H1 (cell line): ENCODE data around the gene CCDC159. TPM values are rescaled to one million over a fixed set of nuclear protein-coding genes. Genes with fewer than 3 reads are reported as not detected.

Experiments
- CTCF ChIA-PET: fragments of 300-600 bp; sonication (Branson Sonifier 250); formaldehyde crosslinking; loops from one replicate; lab custom pipeline; 2021; ENCODE audit not compliant: partially characterized antibody; lab: Charles Lee
- POLR2A ChIA-PET: fragments of 300-600 bp; sonication (Branson Sonifier 250); formaldehyde crosslinking; loops from one replicate; lab custom pipeline; 2021; ENCODE audit warnings: inconsistent platforms; ENCODE audit not compliant: partially characterized antibody; lab: Charles Lee
- DNase-seq, 2 experiments: peaks; one replicate each; pipeline versions ENCODE4 v3.0.0 to v3.0.0-alpha.2; 2010 to 2022; ENCODE audit warnings: low spot score in 2 of 2, low read depth in 1 of 2, mixed read lengths in 1 of 2
- FAIRE-seq: peaks from 2 replicates; lab custom pipeline; 2011; peaks lifted over from hg19 to GRCh38; lab: Jason Lieb, UNC
- H2AFZ ChIP-seq: 2 replicates; pipeline ENCODE4 v1.8.1; 2012; ENCODE audit warnings: low read length, inconsistent platforms
- H2AK5ac ChIP-seq: 2 replicates; pipeline ENCODE4 v1.6.1; 2013; ENCODE audit warnings: low read depth, low read length
- H2BK120ac ChIP-seq: replicated peaks from 2 replicates; pipeline ENCODE3; 2013; ENCODE audit warnings: low read depth, low read length, inconsistent platforms
- H2BK12ac ChIP-seq: 2 replicates; pipeline ENCODE4 v1.6.1; 2013; ENCODE audit warnings: low read depth, low read length
- H2BK15ac ChIP-seq: 2 replicates; pipeline ENCODE4 v1.6.1; 2013; ENCODE audit warnings: low read length
- H2BK20ac ChIP-seq: 2 replicates; pipeline ENCODE4 v1.6.1; 2013; ENCODE audit warnings: low read length
- H2BK5ac ChIP-seq: 2 replicates; pipeline ENCODE4 v1.6.1; 2013; ENCODE audit warnings: low read depth, low read length
- H3K14ac ChIP-seq: 2 replicates; pipeline ENCODE4 v1.6.1; 2013; ENCODE audit warnings: inconsistent platforms; ENCODE audit not compliant: insufficient read length
- H3K18ac ChIP-seq: 2 replicates; pipeline ENCODE4 v1.6.1; 2013; ENCODE audit warnings: low read length; ENCODE audit errors: extremely low read depth
- H3K23ac ChIP-seq: 2 replicates; pipeline ENCODE4 v1.6.1; 2013; ENCODE audit warnings: inconsistent platforms; ENCODE audit not compliant: insufficient read length
- H3K23me2 ChIP-seq: 2 replicates; pipeline ENCODE4 v1.6.1; 2013; ENCODE audit warnings: low read depth, low read length
- H3K27ac ChIP-seq: 2 replicates; pipeline ENCODE4 v1.6.1; 2011; ENCODE audit warnings: low read depth, low read length, inconsistent platforms
- H3K27me3 ChIP-seq, 4 experiments: replicated peaks in 1 of 4; 1 replicate in 1 of 4; 2 replicates in 3 of 4; pipeline versions ENCODE4 v1.6.1 to v1.8.1; 2011 to 2013; ENCODE audit warnings: low read length in 3 of 4, mild to moderate bottlenecking in 3 of 4, inconsistent platforms in 2 of 4, mixed read lengths in 2 of 4, moderate library complexity in 1 of 4; ENCODE audit not compliant: control insufficient read depth in 3 of 4, insufficient read depth in 3 of 4; ENCODE audit errors: extremely low read depth in 1 of 4
- H3K36me3 ChIP-seq, 4 experiments: 2 replicates each; pipeline versions ENCODE4 v1.6.1 to v1.8.1; 2011 to 2013; ENCODE audit warnings: mild to moderate bottlenecking in 4 of 4, low read length in 3 of 4, moderate library complexity in 2 of 4, control low read depth in 1 of 4, inconsistent platforms in 1 of 4; ENCODE audit not compliant: insufficient read depth in 4 of 4, control insufficient read depth in 2 of 4
- H3K4ac ChIP-seq: replicated peaks from 2 replicates; pipeline ENCODE3; 2013; ENCODE audit warnings: low read length, low read depth, mixed read lengths, inconsistent platforms; ENCODE audit not compliant: insufficient read length
- H3K4me1 ChIP-seq, 4 experiments: replicated peaks in 1 of 4; 1 replicate in 1 of 4; 2 replicates in 3 of 4; pipeline versions ENCODE4 v1.6.1 to v1.8.1; 2011 to 2013; ENCODE audit warnings: low read length in 3 of 4, inconsistent platforms in 2 of 4, mixed read lengths in 1 of 4; ENCODE audit not compliant: insufficient read depth in 4 of 4, control insufficient read depth in 3 of 4
- H3K4me2 ChIP-seq, 2 experiments: 2 replicates each; pipeline versions ENCODE4 v1.6.1 to v1.8.1; 2011 to 2013; ENCODE audit warnings: low read depth in 2 of 2, low read length in 2 of 2, control low read depth in 1 of 2, inconsistent platforms in 1 of 2, mild to moderate bottlenecking in 1 of 2; ENCODE audit not compliant: insufficient read depth in 1 of 2
- H3K4me3 ChIP-seq, 4 experiments: fragments of 200-600, 300-600 bp in 1 of 4; sonication (generic), shearing (Covaris generic), sonication (Bioruptor Twin) in 1 of 4; 2 replicates each; pipeline versions ENCODE4 v1.5.1 to v1.8.1; 2011 to 2016; ENCODE audit warnings: low read length in 4 of 4, low read depth in 3 of 4, control low read depth in 2 of 4, inconsistent platforms in 2 of 4, mild to moderate bottlenecking in 2 of 4, mixed read lengths in 1 of 4, moderate library complexity in 1 of 4; ENCODE audit not compliant: insufficient read depth in 2 of 4; ENCODE audit errors: extremely low read depth in 1 of 4
- H3K56ac ChIP-seq: replicated peaks from 2 replicates; pipeline ENCODE3; 2013; ENCODE audit warnings: low read depth, mild to moderate bottlenecking, mixed read lengths, low read length, inconsistent platforms; ENCODE audit not compliant: insufficient read length
- H3K79me1 ChIP-seq: 2 replicates; pipeline ENCODE4 v1.6.1; 2013; ENCODE audit warnings: low read depth, low read length, control low read depth
- H3K79me2 ChIP-seq, 2 experiments: 2 replicates each; pipeline versions ENCODE4 v1.6.1 to v1.8.1; 2012 to 2013; ENCODE audit warnings: low read length in 2 of 2, mild to moderate bottlenecking in 2 of 2, inconsistent platforms in 1 of 2; ENCODE audit not compliant: insufficient read depth in 2 of 2, control insufficient read depth in 1 of 2
- H3K9ac ChIP-seq, 4 experiments: replicated peaks in 1 of 4; 1 replicate in 1 of 4; 2 replicates in 3 of 4; pipeline versions ENCODE4 v1.6.1 to v1.8.1; 2011 to 2013; ENCODE audit warnings: low read depth in 3 of 4, low read length in 3 of 4, control low read depth in 2 of 4, mild to moderate bottlenecking in 2 of 4, moderate library complexity in 2 of 4, inconsistent platforms in 1 of 4; ENCODE audit errors: extremely low read depth in 1 of 4
- H3K9me3 ChIP-seq, 2 experiments: 2 replicates each; pipeline versions ENCODE4 v1.6.1 to v1.8.1; 2012 to 2013; ENCODE audit warnings: mild to moderate bottlenecking in 2 of 2, moderate library complexity in 2 of 2, control low read depth in 1 of 2, inconsistent platforms in 1 of 2, low read depth in 1 of 2, low read length in 1 of 2, mixed read lengths in 1 of 2; ENCODE audit not compliant: insufficient read depth in 2 of 2
- H4K20me1 ChIP-seq, 2 experiments: replicated peaks in 1 of 2; 2 replicates each; pipeline versions ENCODE3 to v1.8.1; 2011 to 2013; ENCODE audit warnings: inconsistent platforms in 2 of 2, low read length in 2 of 2, mild to moderate bottlenecking in 1 of 2; ENCODE audit not compliant: insufficient read depth in 2 of 2, control insufficient read depth in 1 of 2
- H4K5ac ChIP-seq: 2 replicates; pipeline ENCODE4 v1.6.1; 2013; ENCODE audit warnings: low read length, low read depth, mixed read lengths, inconsistent platforms; ENCODE audit not compliant: insufficient read length
- H4K8ac ChIP-seq: 2 replicates; pipeline ENCODE4 v1.8.0; 2013; ENCODE audit warnings: mild to moderate bottlenecking, moderate library complexity, low read length, inconsistent platforms; ENCODE audit not compliant: insufficient read depth; ENCODE audit errors: extremely low read depth
- H4K91ac ChIP-seq: replicated peaks from 2 replicates; pipeline ENCODE3; 2013; ENCODE audit warnings: low read length, mixed read lengths, inconsistent platforms; ENCODE audit not compliant: insufficient read length
- CREB1 ChIP-seq: IDR thresholded peaks from 2 replicates; pipeline ENCODE4 v1.6.1; 2012; ENCODE audit warnings: inconsistent platforms
- CTCF ChIP-seq, 3 experiments: IDR thresholded peaks; 1 replicate in 2 of 3; 2 replicates in 1 of 3; pipeline versions ENCODE4 v1.5.1 to v1.6.1; 2011; ENCODE audit warnings: low read length in 3 of 3, mild to moderate bottlenecking in 3 of 3, inconsistent platforms in 2 of 3, low read depth in 1 of 3, moderate library complexity in 1 of 3; ENCODE audit not compliant: insufficient read depth in 1 of 3; ENCODE audit errors: control extremely low read depth in 1 of 3
- KDM4A ChIP-seq: IDR thresholded peaks from one replicate; pipeline ENCODE4 v1.7.1; 2012; ENCODE audit warnings: low read depth, mild to moderate bottlenecking, moderate library complexity, low read length, inconsistent platforms; ENCODE audit not compliant: severe bottlenecking
- MAX ChIP-seq: IDR thresholded peaks from 2 replicates; pipeline ENCODE4 v1.6.1; 2012; ENCODE audit warnings: inconsistent platforms
- POLR2AphosphoS5 ChIP-seq: IDR thresholded peaks from 2 replicates; pipeline ENCODE4 v1.6.1; 2011; ENCODE audit warnings: low read depth, low read length
- RBBP5 ChIP-seq: IDR thresholded peaks from 2 replicates; pipeline ENCODE4 v1.7.1; 2012; ENCODE audit warnings: low read depth, mild to moderate bottlenecking, inconsistent platforms, low read length, moderate library complexity, borderline replicate concordance
- TAF1 ChIP-seq: IDR thresholded peaks from 2 replicates; pipeline ENCODE4 v1.6.1; 2011; ENCODE audit warnings: mild to moderate bottlenecking, low read depth, low read length
- TBP ChIP-seq: IDR thresholded peaks from 2 replicates; pipeline ENCODE4 v1.6.1; 2011; ENCODE audit warnings: low read depth, low read length, improper control_type of control experiment
- WGBS, 2 experiments: shearing (Covaris generic) in 1 of 2; methylation state at CpG; one replicate each; pipeline versions ENCODE4 v1.1.6 to v1.1.7; 2013 to 2015; ENCODE audit warnings: low lambda C conversion rate in 2 of 2, mixed read lengths in 2 of 2, inconsistent platforms in 1 of 2, low coverage in 1 of 2, missing lambda C conversion rate in 1 of 2; ENCODE audit not compliant: insufficient replicate concordance in 2 of 2, insufficient coverage in 1 of 2, insufficient read length in 1 of 2; ENCODE audit errors: extremely low coverage in 1 of 2, missing lambda C conversion rate in 1 of 2; 5-methylcytosine and 5-hydroxymethylcytosine counted together
- polyA plus RNA-seq, 7 experiments: library from polyadenylated mRNA; depleted of rRNA in 3 of 7; stranded (reverse) in 5 of 7; unstranded in 2 of 7; fragments of >200 nt in 5 of 7; fragments of 200-250 nt in 2 of 7; gene quantifications; 1 replicate in 5 of 7; 2 replicates in 1 of 7; 4 replicates in 1 of 7; pipeline versions ENCODE4 v1.2.1 to v1.2.3, GENCODE V29; 2011 to 2013; ENCODE audit warnings: missing spikeins in 2 of 7, mixed read lengths in 2 of 7
- total RNA-seq: library from RNA; stranded (reverse); fragmentation: NEBNext Ultra II Directional; extraction: Animal tissue kit (Norgen Biotek cat#: 25700); gene quantifications from 2 replicates; pipeline ENCODE4 v1.2.1, GENCODE V29; 2021

CCDC159 gene
- total and polyA plus RNA-seq, 2 of the 8 experiments (the other 6 are each of a cell fraction or from before 2014, with no cell fraction given) = 4.0 to 5.4 TPM

GRCh38 chr19:11361037-11361770 is 14.9 kb downstream of the CCDC159 start:
- POLR2A ChIA-PET = interaction anchor here (0.5 to 3.1 kb wide), 15 partner anchors 9 to 272 kb away, joined by 3 to 34 read pairs (median 4); partner anchors contain the start of genes EPOR, LDLR, RGL3 and SWSAP1
- peak overlapping the region; percentile 25 for H4K91ac ChIP-seq
- TF ChIP-seq TAF1 (0 out of 2 replicates have a peak, but pooled peaks have one; percentile 19), KDM4A (peak; percentile 56), CTCF (IDR thresholded peaks at IDR 0.05; ENCODE audit: control extremely low read depth in 1 of 3, insufficient read depth in 1 of 3, low read depth in 1 of 3, low read length in 3 of 3) (peak; percentile 19 to 44 (median 44); a peak in 3 of 4 replicates), RBBP5 (no peak), CREB1 (0 out of 2 replicates have a peak, but pooled peaks have one; percentile 30), MAX (peak; percentile 95), POLR2AphosphoS5 (peak; percentile 39; the same call in 1 of the 2 replicates), TBP (no peak)

More at GRCh38 chr19:11361037-11361770, 14.9 kb downstream of the CCDC159 start:
- Histone ChIP-seq H4K5ac (no peak overlapping the region), H3K23ac (no peak overlapping the region), H2BK12ac (peak overlapping the region; percentile 75; the same call in 1 of the 2 replicates), H3K79me2 (no peaks in the 10 kb centered on the region), H2BK20ac (no peak overlapping the region), H3K23me2 (peaks cover 10% of the 10 kb centered on the region; the same call in 1 of the 2 replicates), H3K4ac (no peak overlapping the region), H4K20me1 (peaks cover 0 to 2% of the 10 kb centered on the region in 2 experiments), H3K4me1 (peaks cover 0 to 9% (median 5%) of the 10 kb centered on the region in 4 experiments), H2BK5ac (peak overlapping the region; percentile 87; the same call in 1 of the 2 replicates), H3K9ac (peak overlapping the region in 2 of 4 experiments; percentile 32 to 38; a peak in 3 of 7 replicates), H3K4me3 (peak overlapping the region; percentile 46 to 62 (median 56)), H2BK120ac (no peak overlapping the region), H2AK5ac (no peak overlapping the region), H3K14ac (no peak overlapping the region), H3K56ac (no peak overlapping the region), H3K27me3 (peaks cover 0 to 11% (median 5%) of the 10 kb centered on the region in 4 experiments; a peak in 3 of 7 replicates), H3K79me1 (no peaks in the 10 kb centered on the region), H3K27ac (0 out of 2 replicates have a peak overlapping the region, but pooled peaks have one; percentile 19), H3K4me2 (peak overlapping the region; percentile 92 to 96), H2BK15ac (peak overlapping the region; percentile 98; the same call in 1 of the 2 replicates), H3K9me3 (no peaks in the 10 kb centered on the region), H3K18ac (peak overlapping the region; percentile 79; the same call in 1 of the 2 replicates), H3K36me3 (no peaks in the 10 kb centered on the region), H2AFZ (peak overlapping the region; percentile 91; the same call in 1 of the 2 replicates), H4K8ac (peak overlapping the region; percentile 4; the same call in 1 of the 2 replicates)
- 9% methylated on average over 38 of the region's 43 CpGs; no CpG with 5 or more reads in 1 of the 2 experiments for WGBS, 2 experiments
- FAIRE-seq (peak; percentile 94), DNase-seq (peak in 1 of 2 experiments; percentile 100)
- CTCF ChIA-PET = interaction anchor here (1.1 to 2.8 kb wide), 13 partner anchors 9 to 121 kb away, joined by 3 to 26 read pairs (median 4); partner anchors contain the start of genes CCDC159, EPOR, ODAD3 and PRKCSH
